OCI-LY1 (cell line): ENCODE data around the gene SRP14.
"Not testable (repeated sequence)": the region's sequence is repeated elsewhere in the genome, so short reads cannot be mapped to it uniquely, and the experiment has no call there.

Experiments used
- H2AFZ ChIP-seq: fragments of 200-600 bp; sonication (generic), shearing (Covaris generic); 2 replicates; pipeline ENCODE4 v1.6.0; 2014; ENCODE audit warnings: antibody characterized with exemption, mild to moderate bottlenecking, low read length
- H3F3A ChIP-seq: fragments of 200-600 bp; sonication (generic), shearing (Covaris generic); 2 replicates; pipeline ENCODE4 v1.6.0; 2014; ENCODE audit warnings: mild to moderate bottlenecking, antibody characterized with exemption, low read length, moderate library complexity; ENCODE audit not compliant: insufficient read depth
- H3K27ac ChIP-seq: fragments of 200-600 bp; sonication (generic); 2 replicates; pipeline ENCODE4 v1.5.1; 2014; ENCODE audit warnings: low read length, mixed run types, mild to moderate bottlenecking, low read depth; ENCODE audit not compliant: poor library complexity, severe bottlenecking
- H3K27me3 ChIP-seq: fragments of 200-600 bp; sonication (generic); 2 replicates; pipeline ENCODE4 v1.6.0; 2014; ENCODE audit warnings: antibody characterized with exemption, mild to moderate bottlenecking, low read length, moderate library complexity; ENCODE audit not compliant: insufficient read depth
- H3K36me3 ChIP-seq: fragments of 200-600 bp; sonication (generic); 2 replicates; pipeline ENCODE4 v1.6.1; 2014; ENCODE audit warnings: mild to moderate bottlenecking, antibody characterized with exemption, low read length, moderate library complexity, mixed read lengths; ENCODE audit not compliant: insufficient read depth
- H3K4me1 ChIP-seq: fragments of 200-600 bp; sonication (generic); 2 replicates; pipeline ENCODE4 v1.5.1; 2014; ENCODE audit warnings: mild to moderate bottlenecking, low read length, moderate library complexity; ENCODE audit not compliant: insufficient read depth, severe bottlenecking
- H3K4me2 ChIP-seq: fragments of 200-600 bp; sonication (generic), shearing (Covaris generic); 2 replicates; pipeline ENCODE4 v1.6.1; 2014; ENCODE audit warnings: low read length
- H3K4me3 ChIP-seq: fragments of 200-600 bp; sonication (generic); 2 replicates; pipeline ENCODE4 v1.5.1; 2014; ENCODE audit warnings: low read length, low read depth, mild to moderate bottlenecking, mixed read lengths; ENCODE audit not compliant: poor library complexity, severe bottlenecking
- H3K79me2 ChIP-seq: fragments of 200-600 bp; shearing (Covaris generic); 2 replicates; pipeline ENCODE4 v1.6.1; 2016; ENCODE audit warnings: mixed run types, low read length, mixed read lengths; ENCODE audit not compliant: insufficient read depth
- H3K9ac ChIP-seq: fragments of 200-600 bp; sonication (generic), shearing (Covaris generic); 2 replicates; pipeline ENCODE4 v1.6.1; 2014; ENCODE audit warnings: mild to moderate bottlenecking, low read length, mixed read lengths
- H3K9me2 ChIP-seq: fragments of 200-600 bp; sonication (generic), shearing (Covaris generic); 2 replicates; pipeline ENCODE4 v1.6.1; 2014; ENCODE audit warnings: low read depth, mild to moderate bottlenecking, low read length, mixed read lengths
- H3K9me3 ChIP-seq: fragments of 200-600 bp; shearing (Covaris generic); 2 replicates; pipeline ENCODE4 v1.6.1; 2014; ENCODE audit warnings: low read length, mixed read lengths
- H4K20me1 ChIP-seq: fragments of 200-600 bp; sonication (generic), shearing (Covaris generic); 2 replicates; pipeline ENCODE4 v1.6.0; 2016; ENCODE audit warnings: mild to moderate bottlenecking, low read length; ENCODE audit not compliant: insufficient read depth
- CTCF ChIP-seq: fragments of 200-600 bp; sonication (generic), shearing (Covaris generic); IDR thresholded peaks from 2 replicates; pipeline ENCODE4 v1.5.1; 2017; ENCODE audit warnings: mild to moderate bottlenecking, antibody characterized with exemption, low read length, moderate library complexity, mixed read lengths
- EZH2 ChIP-seq: fragments of 200-600 bp; sonication (generic), shearing (Covaris generic); IDR thresholded peaks from 2 replicates; pipeline ENCODE4 v1.8.0; 2017; ENCODE audit warnings: borderline replicate concordance, mixed run types, mild to moderate bottlenecking, antibody characterized with exemption, low read length, moderate library complexity, mixed read lengths

The SRP14 gene

GRCh38 chr15:40079456-40079855 lies 40.5 kb upstream of the SRP14 start:
- H3K4me1 ChIP-seq = peaks cover 80% of the 10 kb centered on the region

GRCh38 chr15:40075298-40076044 lies 36.5 kb upstream of the SRP14 start:
- no peaks in the 10 kb centered on the region for H3K27me3 ChIP-seq
- H3F3A ChIP-seq = 0 out of 2 replicates have a peak, but pooled peaks cover 13% of the 10 kb centered on the region
- peak overlapping the region; percentile 57 for H3K27ac ChIP-seq
- H3K4me1 ChIP-seq = peaks cover 40% of the 10 kb centered on the region
- H2AFZ ChIP-seq = no peak overlapping the region
- no peaks in the 10 kb centered on the region for H3K79me2 ChIP-seq
- H3K4me2 ChIP-seq = no peak overlapping the region; the same call in 1 of the 2 replicates
- H3K4me3 ChIP-seq = no peak overlapping the region
- H3K9me3 ChIP-seq = no peaks in the 10 kb centered on the region
- no peak for TF ChIP-seq CTCF
- no peak for TF ChIP-seq EZH2
- no peaks in the 10 kb centered on the region for H3K36me3 ChIP-seq
- H3K9ac ChIP-seq = no peak overlapping the region; the same call in 1 of the 2 replicates
- H3K9me2 ChIP-seq = no peaks in the 10 kb centered on the region
- H4K20me1 ChIP-seq = no peaks in the 10 kb centered on the region

More at GRCh38 chr15:40079456-40079855, 40.5 kb upstream of the SRP14 start:
- no peaks in the 10 kb centered on the region for H3K27me3 ChIP-seq
- TF ChIP-seq EZH2 (no peak), CTCF (no peak)
- no peaks in the 10 kb centered on the region for H3K36me3 ChIP-seq
- H4K20me1 ChIP-seq = no peaks in the 10 kb centered on the region
- no peaks in the 10 kb centered on the region for H3K9me2 ChIP-seq
- H3K4me3 ChIP-seq = no peak overlapping the region
- H3K9me3 ChIP-seq = no peaks in the 10 kb centered on the region
- H2AFZ ChIP-seq = no peak overlapping the region
- no peak overlapping the region for H3K9ac ChIP-seq
- no peak overlapping the region for H3K4me2 ChIP-seq
- 0 out of 2 replicates have a peak, but pooled peaks cover 13% of the 10 kb centered on the region for H3F3A ChIP-seq
- H3K79me2 ChIP-seq = no peaks in the 10 kb centered on the region
- no peak overlapping the region for H3K27ac ChIP-seq

- not testable (repeated sequence) for H4K20me1 ChIP-seq, H3K27ac ChIP-seq, H3K9me3 ChIP-seq
Measured at GRCh38 chr15:40074656-40075055, 35.7 kb upstream of the SRP14 start.

GRCh38 chr15:40073716-40074490 lies 34.9 kb upstream of the SRP14 start:
- not testable (repeated sequence) for H3K27ac ChIP-seq, H3K9me3 ChIP-seq, H3K4me3 ChIP-seq, H2AFZ ChIP-seq, H3F3A ChIP-seq, H3K9me2 ChIP-seq, H3K9ac ChIP-seq, H3K36me3 ChIP-seq, H3K79me2 ChIP-seq, H3K27me3 ChIP-seq, H4K20me1 ChIP-seq, H3K4me2 ChIP-seq
- H3K4me1 ChIP-seq = peaks cover 54% of the 10 kb centered on the region

More at GRCh38 chr15:40074656-40075055, 35.7 kb upstream of the SRP14 start:
- not testable (repeated sequence) for H3K27me3 ChIP-seq, H3K4me2 ChIP-seq, H2AFZ ChIP-seq, H3K79me2 ChIP-seq, H3K9me2 ChIP-seq, H3K36me3 ChIP-seq, H3K4me3 ChIP-seq, H3K9ac ChIP-seq
- Histone ChIP-seq H3F3A (0 out of 2 replicates have a peak, but pooled peaks cover 13% of the 10 kb centered on the region), H3K4me1 (peaks cover 48% of the 10 kb centered on the region)
